GM18526 (cell line): ENCODE measurements around the gene SOHLH1.

ENCODE experiments used
- POLR2A ChIP-seq: IDR thresholded peaks from 3 replicates; pipeline ENCODE4 v1.6.1; 2011; ENCODE audit not compliant: insufficient read length; ENCODE audit errors: extremely low read depth

SOHLH1 gene

DNA sequence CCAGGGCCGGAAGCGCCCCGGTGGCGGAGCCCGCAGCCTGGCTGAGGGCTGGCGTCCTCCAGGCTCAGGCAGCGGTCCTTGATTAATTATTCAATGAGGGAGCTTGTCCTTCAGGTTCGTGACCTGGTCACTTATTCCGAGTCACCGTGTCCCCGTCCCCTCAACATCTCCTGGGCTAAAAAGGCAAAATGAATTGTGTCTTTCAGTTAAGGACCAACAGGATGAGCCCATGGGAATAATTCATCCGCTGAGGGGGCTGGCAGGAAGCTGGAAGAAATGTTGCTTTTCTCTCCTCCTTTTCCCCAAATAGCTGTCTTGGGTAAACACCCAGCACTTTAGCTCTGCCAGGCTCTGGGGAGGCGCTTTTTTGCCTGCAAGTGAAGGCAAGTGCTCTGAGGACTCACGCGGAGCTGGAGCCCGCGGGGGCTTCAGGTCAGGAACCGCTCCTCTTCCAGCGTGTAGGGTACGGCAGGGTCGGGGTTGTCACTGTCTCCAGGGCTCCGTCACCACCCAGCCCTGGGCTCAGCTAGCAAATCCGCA, 15.8 kb upstream of the SOHLH1 start:
- no peak for TF ChIP-seq POLR2A

DNA sequence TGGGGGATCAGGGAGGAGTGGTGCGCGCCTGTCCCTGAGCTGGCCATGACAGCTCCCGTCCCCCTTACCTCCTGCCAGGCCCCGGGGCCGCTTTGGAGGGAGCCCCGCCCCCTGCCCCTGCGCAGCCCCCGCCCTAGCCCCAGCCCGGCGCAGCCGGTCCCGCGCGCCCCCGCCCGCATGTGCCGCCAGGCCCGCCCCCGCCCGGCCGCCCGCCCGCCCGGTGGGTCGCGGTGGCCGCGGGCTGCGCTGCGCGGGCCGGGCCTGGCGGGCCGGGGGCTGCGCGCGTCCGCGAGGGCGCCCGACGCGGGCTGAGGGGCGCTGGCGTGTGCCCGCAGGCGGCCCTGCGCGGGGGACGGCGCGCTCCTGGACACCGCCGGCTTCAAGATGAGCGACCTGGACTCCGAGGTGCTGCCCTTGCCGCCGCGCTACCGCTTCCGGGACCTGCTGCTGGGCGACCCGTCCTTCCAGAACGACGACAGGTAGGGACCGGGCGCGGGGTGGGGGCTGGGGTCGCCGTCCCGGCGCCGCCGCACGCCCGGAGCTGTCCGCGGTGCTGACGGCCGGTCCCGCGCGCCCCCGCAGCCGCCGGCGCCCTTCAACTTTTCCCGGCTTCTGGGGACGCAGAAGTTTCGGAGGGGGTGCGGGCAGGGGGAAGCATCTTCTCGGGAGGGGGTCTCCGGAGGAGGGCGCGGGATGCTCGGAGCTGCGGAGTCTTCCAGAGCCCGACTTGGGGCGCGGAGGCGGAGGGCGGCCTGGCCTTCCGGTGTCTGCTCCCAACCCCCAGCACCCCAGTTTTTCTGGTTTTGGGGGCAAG, 15.2 kb upstream of the SOHLH1 start:
- no peak for TF ChIP-seq POLR2A

DNA sequence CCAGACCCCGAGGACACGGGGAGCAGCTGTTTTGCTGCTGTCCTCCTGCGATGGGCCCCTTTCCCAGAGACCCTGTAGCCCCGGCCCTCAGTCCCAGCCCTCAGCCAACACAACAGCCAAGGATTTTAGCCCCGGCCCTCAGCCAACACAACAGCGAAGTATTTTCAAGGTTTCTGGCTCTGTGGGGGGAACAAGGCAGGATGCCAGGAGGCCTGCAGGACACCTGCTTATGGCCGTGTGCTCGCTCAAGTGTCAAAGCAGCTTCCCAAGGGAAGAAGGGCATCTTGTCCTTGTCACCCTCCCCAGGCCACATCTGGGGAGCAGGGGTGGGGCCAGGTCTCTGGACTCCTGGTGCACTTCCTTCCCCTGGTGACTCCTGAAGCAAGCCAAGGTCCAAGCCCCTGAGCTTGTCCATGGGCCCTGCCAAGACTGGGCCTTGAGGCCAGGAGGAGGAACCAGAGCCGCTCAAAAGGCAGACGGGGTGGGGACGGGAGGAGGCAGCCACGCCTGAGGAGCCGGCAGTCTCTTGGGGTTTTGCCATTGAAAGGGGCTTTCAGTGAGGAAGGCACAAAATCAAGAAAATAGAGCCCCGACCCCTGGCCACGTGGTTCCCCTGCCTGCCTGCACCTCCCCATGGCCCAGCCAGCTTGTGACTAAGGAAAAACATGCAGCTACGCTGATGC, 13.5 kb upstream of the SOHLH1 start:
- TF ChIP-seq POLR2A: no peak

DNA sequence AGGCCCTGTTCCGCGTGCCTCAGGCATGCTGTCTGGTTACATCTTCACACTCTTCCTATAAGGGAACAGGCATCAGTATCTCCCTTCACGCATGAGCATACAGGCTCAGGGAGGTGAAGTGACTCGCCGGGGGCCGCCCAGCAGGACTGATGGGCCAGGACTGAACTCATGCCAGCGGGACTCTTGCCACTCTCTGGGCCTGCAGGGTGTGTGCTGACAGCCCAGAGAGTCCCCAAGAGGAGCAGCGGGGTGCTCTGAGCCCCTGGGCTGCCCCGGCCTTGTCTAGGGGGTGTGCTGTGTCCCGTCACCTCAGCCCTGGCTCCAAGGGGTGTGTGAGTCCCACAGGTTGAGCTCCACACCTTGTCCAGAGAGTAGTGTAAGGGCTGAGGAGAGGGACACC, 12.6 kb upstream of the SOHLH1 start:
- no peak for TF ChIP-seq POLR2A

DNA sequence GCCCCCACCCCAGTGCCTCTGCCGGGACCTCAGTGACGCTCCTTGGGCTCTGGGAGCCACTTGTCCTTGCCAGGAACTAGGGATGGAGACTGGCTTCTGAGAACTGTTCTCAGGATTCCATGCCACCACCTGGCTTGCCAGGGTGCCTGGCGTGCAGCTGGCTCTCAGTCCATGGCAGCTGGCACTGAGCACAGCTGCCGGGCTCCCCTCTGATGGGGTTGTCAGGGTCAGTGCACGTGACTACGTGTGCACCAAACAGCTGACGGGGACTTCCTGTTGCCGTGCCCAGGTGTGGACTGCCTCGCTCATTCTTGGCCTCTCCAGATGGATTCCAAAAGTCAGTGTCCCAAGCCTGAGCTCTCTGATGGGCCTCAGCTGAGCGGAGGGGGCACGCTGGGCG, 12.1 kb upstream of the SOHLH1 start:
- TF ChIP-seq POLR2A: no peak

DNA sequence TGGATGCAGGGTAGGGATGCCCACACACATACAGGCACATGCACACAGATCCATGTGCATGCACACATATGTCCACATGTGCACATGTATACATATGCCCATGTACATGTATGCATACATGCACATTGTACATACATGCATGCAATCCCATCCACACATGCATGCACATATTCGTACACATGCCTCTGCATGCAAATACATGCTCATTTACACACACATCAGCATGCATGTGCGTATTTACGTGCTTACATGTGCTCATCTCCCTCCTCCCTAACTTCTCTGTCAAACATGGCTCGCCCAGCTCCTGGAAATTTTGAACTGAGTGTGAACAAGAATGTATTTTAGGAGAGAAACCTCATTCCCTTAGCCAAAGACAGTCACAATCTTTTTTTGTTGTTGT, 8.9 kb upstream of the SOHLH1 start:
- TF ChIP-seq POLR2A: no peak

DNA sequence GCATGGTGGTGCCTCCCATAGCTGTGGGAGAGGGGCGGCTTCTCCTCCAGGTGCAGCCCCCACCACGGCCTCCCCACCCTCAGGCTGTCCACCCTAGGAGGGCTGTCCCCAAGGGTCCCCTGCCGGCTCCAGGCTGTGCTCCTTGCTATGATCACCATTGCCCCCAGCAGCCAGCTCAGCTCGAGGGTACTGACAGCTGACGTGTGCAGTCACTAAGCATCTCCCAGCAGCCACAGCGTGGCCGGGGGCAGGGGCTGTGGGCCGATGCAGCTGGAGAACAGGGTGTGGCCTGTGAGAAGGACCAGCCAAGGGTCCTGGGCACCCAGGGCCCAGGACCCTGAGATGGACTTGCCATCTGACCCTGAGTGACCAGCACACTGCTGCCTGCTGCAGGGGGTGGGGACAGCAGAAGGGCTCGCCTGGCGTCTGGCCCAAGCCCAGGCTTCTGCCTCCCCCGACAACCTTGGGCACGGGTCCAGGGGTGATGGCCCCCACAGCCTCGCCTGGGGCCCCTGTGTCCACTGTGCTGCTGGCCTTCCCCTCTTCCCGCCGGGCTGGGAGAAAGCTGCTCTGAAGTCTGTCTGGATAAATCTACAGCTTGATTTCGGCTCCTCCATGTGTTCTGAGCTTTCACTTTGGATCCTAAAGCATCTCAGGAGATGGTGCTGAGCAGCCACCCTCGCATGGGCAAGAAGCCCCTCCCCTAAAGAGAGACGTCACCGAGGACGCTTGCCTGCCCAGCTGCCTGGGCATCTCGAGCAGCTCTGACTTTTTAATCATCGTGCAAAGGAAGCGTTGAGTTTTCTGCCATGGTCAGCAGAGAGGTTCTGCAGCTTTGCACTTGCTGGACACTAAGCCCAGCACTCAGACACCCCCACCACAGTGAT, 8.2 kb upstream of the SOHLH1 start:
- no peak for TF ChIP-seq POLR2A

DNA sequence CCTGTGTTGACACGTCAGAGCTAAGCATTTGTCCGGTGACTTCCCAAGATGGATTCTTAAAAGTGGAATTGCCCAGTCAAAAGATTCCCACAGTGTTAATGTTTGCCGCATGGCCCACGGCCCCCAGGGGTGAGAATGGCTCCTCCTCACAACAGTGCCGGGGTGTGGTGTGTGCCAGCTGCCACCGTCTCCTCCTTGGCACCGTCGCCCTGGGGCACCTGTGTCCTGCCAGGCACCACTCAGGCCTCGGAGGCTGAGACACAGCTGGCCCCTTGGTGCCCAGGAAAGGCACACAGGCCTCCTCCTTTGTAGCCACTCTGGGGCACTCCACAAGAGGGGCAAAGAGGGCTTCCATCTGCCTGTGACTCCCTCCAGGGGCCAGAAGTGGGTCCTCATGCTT, 7.0 kb upstream of the SOHLH1 start:
- TF ChIP-seq POLR2A: no peak

DNA sequence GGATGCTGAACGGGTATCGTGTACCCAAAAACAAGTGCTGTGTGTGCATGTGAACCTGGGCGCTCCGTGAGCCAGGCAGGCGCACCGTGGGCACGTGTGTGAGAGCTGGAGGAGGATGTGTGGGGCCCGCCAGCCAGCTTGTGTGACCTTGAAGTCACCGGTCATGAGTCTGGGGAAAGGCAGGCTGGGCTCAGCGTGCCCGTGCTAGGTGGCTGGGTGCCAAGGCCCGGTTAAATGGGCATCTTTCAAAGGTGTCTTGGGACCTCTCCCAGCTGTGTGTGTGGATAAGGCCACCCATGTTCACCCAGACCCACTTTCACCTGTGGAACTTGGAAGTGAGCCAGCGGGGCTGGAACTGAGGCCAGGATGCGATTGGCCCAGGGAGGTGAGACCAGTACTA, 6.1 kb upstream of the SOHLH1 start:
- no peak for TF ChIP-seq POLR2A

DNA sequence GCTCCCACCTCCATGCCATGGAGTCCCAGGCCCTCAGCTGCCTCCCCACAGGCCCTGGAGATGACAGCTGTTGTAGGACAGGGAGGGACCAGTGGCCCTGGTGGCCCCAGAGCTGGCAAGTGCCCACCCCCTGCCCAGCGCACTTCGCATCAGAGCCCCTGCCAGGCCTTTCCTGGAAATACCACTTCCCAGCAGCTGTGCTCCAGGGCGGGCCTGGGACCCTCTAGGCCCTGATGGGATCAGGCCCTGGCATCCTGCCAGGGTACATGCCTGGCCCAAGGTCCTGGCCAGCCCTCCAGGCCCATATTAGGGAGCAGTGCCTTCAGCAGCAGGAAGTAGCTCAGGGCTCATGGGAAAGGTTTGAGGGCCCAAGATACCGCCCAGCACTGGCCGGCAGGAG, 5.2 kb upstream of the SOHLH1 start:
- no peak for TF ChIP-seq POLR2A

DNA sequence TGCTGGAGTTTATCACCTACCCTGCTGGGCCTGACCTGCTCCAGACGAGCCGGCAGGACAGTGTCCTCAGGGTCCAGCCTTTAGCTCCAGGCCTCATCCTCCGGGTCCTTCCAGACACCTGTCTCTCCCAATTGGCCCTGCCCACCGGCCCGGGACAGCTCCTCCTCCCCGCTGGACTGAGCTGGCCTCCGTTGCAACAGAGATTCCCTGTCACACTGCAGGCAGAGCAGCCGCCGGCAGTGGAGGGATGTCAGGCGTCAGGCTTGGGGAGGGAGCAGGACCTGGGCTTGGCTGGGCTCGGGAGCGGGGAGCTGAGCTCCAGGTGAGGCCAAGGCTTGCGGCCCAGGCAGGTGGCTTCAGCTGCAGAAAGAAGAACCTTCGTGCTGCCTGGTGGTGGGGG, 4.4 kb upstream of the SOHLH1 start:
- TF ChIP-seq POLR2A: no peak

DNA sequence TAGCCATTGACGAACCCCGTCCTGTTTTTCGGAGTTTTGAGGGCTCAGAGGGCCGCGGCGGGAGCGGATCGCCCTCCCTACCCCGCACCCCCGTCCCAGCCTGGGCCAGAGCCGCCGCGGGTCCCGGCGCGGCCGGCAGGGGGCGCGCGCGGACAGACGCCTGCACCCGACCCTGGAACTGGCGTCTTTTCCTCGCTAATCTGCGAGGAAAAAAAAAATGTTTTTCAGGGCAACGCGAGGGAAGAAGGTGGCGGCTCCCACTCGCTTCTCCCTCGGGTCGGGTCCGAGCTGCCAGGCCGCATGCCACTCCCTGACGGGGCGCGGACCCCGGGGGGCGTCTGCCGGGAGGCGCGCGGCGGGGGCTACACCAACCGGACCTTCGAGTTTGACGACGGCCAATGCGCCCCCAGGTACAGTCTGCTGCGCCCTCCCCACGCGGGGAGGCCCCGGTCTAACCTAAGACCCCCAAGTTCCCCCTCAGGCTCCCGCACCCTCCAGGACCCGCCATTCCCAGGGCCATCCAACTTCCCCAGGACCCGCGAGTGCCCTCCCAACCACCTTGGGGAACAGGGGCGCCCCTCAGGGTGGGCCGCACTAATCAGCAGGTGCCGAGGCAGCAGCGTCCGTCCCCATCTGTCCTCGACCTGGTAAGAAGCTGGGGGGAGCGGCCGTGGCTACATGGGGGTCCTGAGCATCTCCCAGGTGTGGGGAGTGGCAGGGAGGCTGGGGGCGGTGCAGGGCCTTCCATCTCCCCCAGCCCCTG, 2.9 kb upstream of the SOHLH1 start, which contains the start of gene KCNT1:
Gene KCNT1 (plus strand): TSS at position 227 of the 763 bp plus-strand sequence. CDS start 74 bp downstream, at position 301.
- TF ChIP-seq POLR2A: no peak

DNA sequence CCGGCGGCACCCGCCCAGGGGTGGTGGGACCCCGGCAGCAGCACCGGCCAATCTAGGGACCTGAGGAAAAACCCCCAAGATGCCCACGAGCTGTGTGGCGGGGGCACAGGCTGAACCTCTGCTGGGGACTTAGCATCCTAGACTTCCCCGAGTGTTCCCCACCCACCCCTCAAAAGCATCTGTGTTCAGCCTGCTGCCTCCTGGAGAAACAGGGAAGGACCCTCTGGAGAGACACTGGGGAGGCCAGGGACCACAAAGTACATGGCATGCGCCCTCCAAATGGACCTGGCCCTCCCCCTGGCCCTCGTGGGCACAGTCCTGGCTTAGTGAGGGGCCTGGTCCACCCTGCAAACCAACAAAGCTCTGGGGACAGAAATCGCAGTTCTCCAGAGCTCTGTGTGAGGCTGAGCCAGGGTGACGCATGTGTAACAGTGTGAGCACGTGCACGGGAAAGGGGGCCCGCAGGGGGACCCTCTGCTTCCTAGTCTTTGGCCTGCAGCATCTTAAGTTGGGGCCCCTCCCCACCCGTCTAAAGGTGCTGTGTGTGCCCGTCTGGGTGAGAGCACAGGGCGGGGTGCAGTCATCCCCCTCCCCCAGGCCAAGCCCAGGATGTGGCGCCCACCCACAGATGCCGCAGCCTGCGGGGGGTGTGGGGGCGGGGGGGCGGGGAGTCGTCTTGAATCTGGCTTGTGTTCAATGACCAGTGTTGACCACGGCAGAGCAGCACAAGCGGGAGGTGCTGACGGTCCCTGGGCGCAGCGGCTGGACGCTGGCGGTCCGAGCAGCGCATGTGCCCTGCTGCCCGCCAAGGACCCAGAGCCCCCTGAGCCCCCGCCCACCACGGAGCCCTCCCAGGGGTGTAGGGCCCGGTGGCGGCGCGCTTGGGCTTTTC, 2.0 kb upstream of the SOHLH1 start:
- TF ChIP-seq POLR2A: no peak

DNA sequence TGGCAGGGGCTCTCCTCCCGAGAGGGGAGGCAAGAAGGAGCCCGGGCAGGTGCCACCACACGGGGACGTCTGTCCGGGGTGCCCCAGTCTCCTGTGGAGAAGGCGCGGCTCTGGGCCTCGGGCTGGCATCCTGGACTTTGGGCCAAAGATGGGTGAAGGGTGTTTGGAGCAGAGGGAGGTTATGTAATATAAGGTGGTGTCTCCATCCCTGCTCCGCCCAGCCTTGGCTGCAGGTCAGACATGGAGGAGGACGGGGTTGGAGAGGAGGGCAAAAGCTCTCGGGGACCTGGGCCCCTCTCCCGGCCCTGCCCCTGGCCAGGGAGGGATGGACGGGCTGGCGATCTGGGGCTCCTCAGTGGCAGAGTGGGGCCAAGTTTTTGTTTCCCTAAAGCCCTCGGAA, 1.2 kb upstream of the SOHLH1 start:
- TF ChIP-seq POLR2A: no peak

DNA sequence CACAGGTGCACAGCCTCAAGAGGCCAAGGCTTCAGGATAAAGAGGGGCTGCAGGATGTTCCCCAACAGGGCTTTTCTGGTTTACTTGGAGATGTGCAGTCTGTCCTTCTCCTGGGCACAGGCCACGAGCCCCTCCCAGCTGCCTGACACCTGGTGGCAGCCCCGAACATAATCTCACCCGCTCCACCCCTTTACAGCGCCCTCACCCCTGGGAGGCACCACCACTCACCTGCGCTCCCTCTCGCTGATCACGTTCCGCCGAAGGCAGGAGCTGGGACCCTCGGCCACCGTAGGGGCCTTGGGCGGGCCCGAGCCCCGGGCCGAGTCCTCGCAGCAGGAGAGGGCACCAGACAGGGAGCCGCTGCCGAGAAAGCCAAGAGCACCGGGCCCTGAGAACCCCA, 514 bp downstream of the SOHLH1 start:
- no peak for TF ChIP-seq POLR2A
